ENCODE measurements around the gene LRRC26.

The LRRC26 gene

GRCh38 chr9:137143459-137143858 lies 26.4 kb downstream of the LRRC26 start:
- H3K9me3 Mint-ChIP-seq = no peaks in the 10 kb centered on the region
- H3K27me3 Mint-ChIP-seq (ENCODE audit: low read depth, poor library complexity) = peaks cover 83% of the 10 kb centered on the region
- H3K36me3 Mint-ChIP-seq (ENCODE audit: low read depth) = no peaks in the 10 kb centered on the region
- no peak for DNase-seq
- no peaks in the 10 kb centered on the region for H3K4me1 Mint-ChIP-seq
- no peak overlapping the region for H3K4me3 Mint-ChIP-seq
- TF ChIP-seq CTCF (IDR thresholded peaks at IDR 0.05) = no peak
- no peak overlapping the region for H3K27ac Mint-ChIP-seq

- peaks cover 88% of the 10 kb centered on the region for H3K27me3 Mint-ChIP-seq (ENCODE audit: low read depth, poor library complexity)
- H3K36me3 Mint-ChIP-seq (ENCODE audit: low read depth) = no peaks in the 10 kb centered on the region
- no peak for DNase-seq
- TF ChIP-seq CTCF (IDR thresholded peaks at IDR 0.05) = no peak
- no peak overlapping the region for H3K27ac Mint-ChIP-seq
- H3K4me3 Mint-ChIP-seq = no peak overlapping the region
- no peaks in the 10 kb centered on the region for H3K9me3 Mint-ChIP-seq
- no peaks in the 10 kb centered on the region for H3K4me1 Mint-ChIP-seq
These were observed 27.6 kb downstream of the LRRC26 start for GRCh38 chr9:137141976-137142936.

GRCh38 chr9:137141050-137141810 lies 28.6 kb downstream of the LRRC26 start:
- Mint-ChIP-seq H3K4me1 (no peaks in the 10 kb centered on the region), H3K9me3 (no peaks in the 10 kb centered on the region), H3K27ac (no peak overlapping the region), H3K36me3 (ENCODE audit: low read depth) (no peaks in the 10 kb centered on the region), H3K4me3 (no peak overlapping the region), H3K27me3 (ENCODE audit: low read depth, poor library complexity) (peaks cover 89% of the 10 kb centered on the region)
- no peak for TF ChIP-seq CTCF (IDR thresholded peaks at IDR 0.05)
- DNase-seq = no peak

GRCh38 chr9:137140151-137141012 lies 29.5 kb downstream of the LRRC26 start:
- Mint-ChIP-seq H3K4me1 (no peaks in the 10 kb centered on the region), H3K27ac (no peak overlapping the region), H3K4me3 (no peak overlapping the region), H3K9me3 (no peaks in the 10 kb centered on the region), H3K36me3 (ENCODE audit: low read depth) (no peaks in the 10 kb centered on the region), H3K27me3 (ENCODE audit: low read depth, poor library complexity) (peaks cover 90% of the 10 kb centered on the region)
- no peak for DNase-seq
- TF ChIP-seq CTCF (IDR thresholded peaks at IDR 0.05) = no peak

GRCh38 chr9:137139468-137140150 lies 30.2 kb downstream of the LRRC26 start:
- Mint-ChIP-seq H3K36me3 (ENCODE audit: low read depth) (no peaks in the 10 kb centered on the region), H3K4me1 (no peaks in the 10 kb centered on the region), H3K9me3 (no peaks in the 10 kb centered on the region), H3K27ac (no peak overlapping the region), H3K4me3 (no peak overlapping the region), H3K27me3 (ENCODE audit: low read depth, poor library complexity) (peaks cover 98% of the 10 kb centered on the region)
- no peak for DNase-seq
- no peak for TF ChIP-seq CTCF (IDR thresholded peaks at IDR 0.05)

Measured in nephron progenitor cell (in vitro differentiated cells).